H1 (cell line): ENCODE data around the gene MTARC2. TPM values are rescaled to one million over a fixed set of nuclear protein-coding genes. Genes with fewer than 3 reads are reported as not detected.

Experiments used
- TBP ChIP-seq: IDR thresholded peaks from 2 replicates; pipeline ENCODE4 v1.6.1; 2011; ENCODE audit warnings: low read depth, low read length, improper control_type of control experiment
- polyA plus RNA-seq, 7 experiments: library from polyadenylated mRNA; depleted of rRNA in 3 of 7; stranded (reverse) in 5 of 7; unstranded in 2 of 7; fragments of >200 nt in 5 of 7; fragments of 200-250 nt in 2 of 7; gene quantifications; 1 replicate in 5 of 7; 2 replicates in 1 of 7; 4 replicates in 1 of 7; pipeline versions ENCODE4 v1.2.1 to v1.2.3, GENCODE V29; 2011 to 2013; ENCODE audit warnings: missing spikeins in 2 of 7, mixed read lengths in 2 of 7
- total RNA-seq: library from RNA; stranded (reverse); fragmentation: NEBNext Ultra II Directional; extraction: Animal tissue kit (Norgen Biotek cat#: 25700); gene quantifications from 2 replicates; pipeline ENCODE4 v1.2.1, GENCODE V29; 2021
- TF ChIP-seq, protein P1 (sequence below): IDR thresholded peaks from 2 replicates; pipeline ENCODE4 v1.6.1; 2012; ENCODE audit warnings: low read length, inconsistent platforms

The MTARC2 gene
- total and polyA plus RNA-seq, 2 of the 8 experiments (the other 6 are each of a cell fraction or from before 2014, with no cell fraction given) = 7.2 to 7.9 TPM

DNA sequence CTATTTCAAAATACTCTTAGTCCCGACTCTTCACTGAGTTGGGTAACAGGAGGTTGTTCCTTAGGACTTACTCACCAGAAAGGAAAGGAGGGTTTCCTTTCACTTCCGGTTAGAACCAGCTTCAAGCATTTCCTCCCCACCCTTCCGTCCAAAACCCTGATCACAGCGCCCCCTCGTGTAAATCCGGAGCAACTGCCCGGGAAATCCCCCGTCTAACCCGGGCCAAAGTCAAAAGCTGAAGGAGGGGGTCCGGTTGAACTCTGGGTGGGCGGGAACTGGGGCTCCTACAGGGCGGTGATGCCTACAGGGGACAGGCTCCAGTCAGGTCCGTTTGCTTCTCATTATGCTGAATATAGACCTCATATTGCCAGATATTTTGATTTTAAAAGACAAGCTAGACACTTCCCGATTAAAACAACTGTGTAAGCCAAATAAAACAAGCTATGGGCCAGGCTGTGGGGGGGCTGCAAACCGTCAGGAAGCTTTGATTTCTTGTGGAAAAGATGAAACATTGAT is 15.0 kb upstream of the MTARC2 start (continued):
- TF ChIP-seq, protein P1, sequence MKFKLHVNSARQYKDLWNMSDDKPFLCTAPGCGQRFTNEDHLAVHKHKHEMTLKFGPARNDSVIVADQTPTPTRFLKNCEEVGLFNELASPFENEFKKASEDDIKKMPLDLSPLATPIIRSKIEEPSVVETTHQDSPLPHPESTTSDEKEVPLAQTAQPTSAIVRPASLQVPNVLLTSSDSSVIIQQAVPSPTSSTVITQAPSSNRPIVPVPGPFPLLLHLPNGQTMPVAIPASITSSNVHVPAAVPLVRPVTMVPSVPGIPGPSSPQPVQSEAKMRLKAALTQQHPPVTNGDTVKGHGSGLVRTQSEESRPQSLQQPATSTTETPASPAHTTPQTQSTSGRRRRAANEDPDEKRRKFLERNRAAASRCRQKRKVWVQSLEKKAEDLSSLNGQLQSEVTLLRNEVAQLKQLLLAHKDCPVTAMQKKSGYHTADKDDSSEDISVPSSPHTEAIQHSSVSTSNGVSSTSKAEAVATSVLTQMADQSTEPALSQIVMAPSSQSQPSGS = no peak
- TF ChIP-seq TBP = peak; percentile 39; the same call in 1 of the 2 replicates
